Mucosa of rectum (tissue), 2 donors: ENCODE measurements around the gene SORCS1.

Source experiments
- H3K27ac ChIP-seq, 2 donors: one replicate each; pipeline ENCODE4 v1.7.0; 2013; ENCODE audit warnings: inconsistent platforms in 2 of 2, low read depth in 2 of 2, low read length in 2 of 2
- H3K27me3 ChIP-seq, 2 donors: one replicate each; pipeline ENCODE4 v1.7.0; 2013; ENCODE audit warnings: low read length in 2 of 2; ENCODE audit not compliant: control insufficient read depth in 2 of 2, insufficient read depth in 2 of 2
- H3K36me3 ChIP-seq, 2 donors: one replicate each; pipeline ENCODE4 v1.7.0; 2013; ENCODE audit warnings: low read length in 2 of 2; ENCODE audit not compliant: control insufficient read depth in 2 of 2, insufficient read depth in 2 of 2
- H3K4me1 ChIP-seq, 2 donors: one replicate each; pipeline ENCODE4 v1.7.0; 2013; ENCODE audit warnings: low read length in 2 of 2, mild to moderate bottlenecking in 1 of 2; ENCODE audit not compliant: control insufficient read depth in 2 of 2, insufficient read depth in 2 of 2
- H3K4me3 ChIP-seq, 2 donors: one replicate each; pipeline ENCODE4 v1.7.0; 2013; ENCODE audit warnings: low read length in 2 of 2
- H3K9ac ChIP-seq, 2 donors: one replicate each; pipeline ENCODE4 v1.7.0; 2013; ENCODE audit warnings: low read length in 2 of 2, low read depth in 1 of 2, mild to moderate bottlenecking in 1 of 2
- H3K9me3 ChIP-seq, 2 donors: one replicate each; pipeline ENCODE4 v1.7.0; 2013; ENCODE audit warnings: low read length in 2 of 2; ENCODE audit not compliant: control insufficient read depth in 2 of 2
- donor health status: healthy.
- donor health status: Normal muscosa, but diverticular disease.

The SORCS1 gene

DNA sequence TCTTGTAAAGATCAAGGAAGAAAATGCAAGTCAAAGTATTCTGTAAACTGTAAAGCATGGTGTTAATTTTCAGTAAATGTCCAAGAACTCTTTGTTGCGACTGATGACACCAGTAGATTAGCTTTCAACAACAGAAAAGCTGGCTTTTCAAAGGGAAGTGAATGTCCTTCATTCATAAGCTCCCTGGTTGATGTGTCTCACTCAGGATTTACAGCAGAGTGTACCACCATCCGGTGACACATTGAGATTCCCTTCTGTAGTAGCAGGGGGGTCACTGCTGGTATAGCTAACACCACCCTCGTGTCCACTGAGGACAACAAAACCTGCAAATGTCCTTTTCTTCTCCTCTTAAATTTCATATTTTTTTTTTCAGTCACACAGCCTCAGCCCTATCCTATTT lies 253.4 kb downstream of the SORCS1 start:
- Histone ChIP-seq H3K36me3 (no peaks in the 10 kb centered on the region), H3K9me3 (no peaks in the 10 kb centered on the region), H3K27me3 (no peaks in the 10 kb centered on the region), H3K4me3 (no peak overlapping the region), H3K9ac (no peak overlapping the region), H3K4me1 (no peaks in the 10 kb centered on the region), H3K27ac (no peak overlapping the region)

DNA sequence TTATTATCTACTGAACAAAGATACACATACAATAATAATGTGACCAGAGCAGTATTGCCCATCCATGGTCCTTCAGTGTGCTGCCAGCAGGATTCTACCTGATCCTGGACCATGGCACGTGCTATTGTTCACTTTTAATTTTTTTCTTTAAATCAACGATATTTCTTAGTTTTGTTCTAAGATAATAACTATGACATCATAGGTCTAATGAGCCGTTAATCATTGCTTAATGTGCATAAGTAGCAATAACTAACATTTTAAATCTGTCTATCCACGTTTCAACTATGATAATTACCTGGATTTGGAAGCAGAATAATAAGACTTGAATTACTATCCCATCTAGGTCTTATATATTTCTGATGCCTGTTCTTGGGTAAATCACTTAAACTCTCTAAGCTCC lies 253.8 kb downstream of the SORCS1 start:
- no peaks in the 10 kb centered on the region for H3K27me3 ChIP-seq
- no peaks in the 10 kb centered on the region for H3K4me1 ChIP-seq
- no peak overlapping the region for H3K9ac ChIP-seq
- H3K36me3 ChIP-seq = no peaks in the 10 kb centered on the region
- no peaks in the 10 kb centered on the region for H3K9me3 ChIP-seq
- H3K4me3 ChIP-seq = no peak overlapping the region
- no peak overlapping the region for H3K27ac ChIP-seq

DNA sequence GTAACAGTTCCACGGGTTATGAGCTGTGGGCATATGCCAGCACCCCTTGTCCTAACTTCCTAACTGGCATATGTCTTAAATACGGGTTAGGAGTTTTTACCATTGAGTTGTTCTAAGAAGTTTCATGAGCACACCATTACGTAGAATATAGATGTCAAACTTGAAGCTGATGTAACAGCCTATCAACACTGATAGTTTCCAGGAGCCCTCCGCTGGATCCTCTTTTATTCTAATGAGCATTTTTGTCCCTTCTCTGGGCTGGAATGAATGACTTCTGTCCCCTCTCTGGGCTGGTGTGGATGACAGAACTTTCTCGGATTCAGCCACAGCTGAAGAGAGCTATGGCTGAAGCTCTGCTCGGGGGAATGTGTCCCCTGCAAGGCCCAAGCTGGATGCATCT lies 256.3 kb downstream of the SORCS1 start:
- Histone ChIP-seq H3K36me3 (no peaks in the 10 kb centered on the region), H3K9ac (no peak overlapping the region), H3K4me3 (no peak overlapping the region), H3K27ac (no peak overlapping the region), H3K4me1 (no peaks in the 10 kb centered on the region), H3K9me3 (no peaks in the 10 kb centered on the region), H3K27me3 (no peaks in the 10 kb centered on the region)

DNA sequence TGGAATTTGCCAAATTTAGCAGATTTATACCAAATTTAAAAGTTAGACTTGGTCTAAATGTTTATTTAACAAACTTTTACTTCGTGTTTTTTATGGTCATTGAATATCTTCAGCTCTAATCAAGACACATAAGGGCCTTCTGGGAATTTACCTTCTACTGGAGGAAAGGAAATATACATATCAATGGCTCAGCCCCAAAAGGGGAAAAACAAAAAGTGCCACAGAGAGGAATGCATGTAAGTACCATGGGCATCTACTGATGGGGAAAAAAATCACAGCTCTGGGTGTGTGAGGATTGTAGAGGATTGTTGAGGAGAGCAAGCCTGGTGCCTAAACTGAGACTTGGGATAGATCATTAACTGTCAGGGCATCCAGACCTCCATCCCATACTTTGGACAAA lies 260.3 kb downstream of the SORCS1 start:
- Histone ChIP-seq H3K9me3 (no peaks in the 10 kb centered on the region), H3K9ac (no peak overlapping the region), H3K36me3 (no peaks in the 10 kb centered on the region), H3K4me3 (no peak overlapping the region), H3K27me3 (no peaks in the 10 kb centered on the region), H3K27ac (no peak overlapping the region), H3K4me1 (no peaks in the 10 kb centered on the region)

DNA sequence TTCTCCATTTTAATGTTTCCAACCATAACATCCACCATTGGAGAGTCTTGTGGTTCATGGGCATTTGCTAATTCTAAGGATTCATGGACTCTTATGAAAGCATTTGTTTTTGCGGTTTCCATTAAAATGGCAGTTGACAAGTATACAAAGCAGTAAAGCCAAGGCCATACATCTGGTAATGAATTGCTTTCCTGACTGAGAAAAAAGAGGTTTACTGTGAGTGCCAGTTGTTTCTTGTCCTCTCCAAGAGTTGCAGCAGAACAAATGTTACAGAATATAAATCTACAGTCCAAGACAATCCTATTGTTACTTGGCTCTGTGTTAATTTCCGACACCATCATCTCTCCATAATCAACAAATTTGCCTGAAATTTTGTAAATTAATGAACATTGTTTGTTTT lies 261.3 kb downstream of the SORCS1 start:
- Histone ChIP-seq H3K27me3 (no peaks in the 10 kb centered on the region), H3K4me1 (no peaks in the 10 kb centered on the region), H3K4me3 (no peak overlapping the region), H3K36me3 (no peaks in the 10 kb centered on the region), H3K9me3 (no peaks in the 10 kb centered on the region), H3K9ac (no peak overlapping the region), H3K27ac (no peak overlapping the region)

DNA sequence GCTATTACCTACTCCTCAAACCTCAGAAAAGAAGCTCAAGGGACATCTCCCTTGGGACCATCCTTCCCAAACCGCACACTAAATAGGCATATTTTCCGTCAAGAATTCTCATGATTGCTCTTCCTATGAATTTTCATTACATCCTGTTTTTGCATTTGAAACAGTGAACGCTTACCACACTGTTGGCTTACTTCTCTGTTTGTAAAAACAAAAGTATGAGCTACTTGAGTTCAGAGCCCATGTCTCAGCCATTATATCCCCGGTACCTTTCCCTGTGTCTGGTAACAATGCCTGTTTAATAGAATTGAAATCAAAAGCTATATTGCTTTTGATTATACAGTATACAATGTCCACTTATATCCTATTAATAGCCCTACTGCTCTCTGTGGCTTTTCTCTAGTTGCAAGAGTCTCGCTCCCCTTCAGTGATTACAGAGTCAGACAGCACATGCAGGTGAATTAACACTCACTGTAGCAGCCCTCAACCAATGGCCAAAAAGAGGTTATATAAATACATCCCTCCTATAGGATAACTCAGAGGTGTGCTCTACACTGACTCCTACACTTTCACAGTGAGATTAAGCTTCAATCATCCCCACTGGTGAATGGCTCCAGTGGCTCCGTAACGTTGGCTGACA lies 264.4 kb downstream of the SORCS1 start:
- no peaks in the 10 kb centered on the region for H3K36me3 ChIP-seq

DNA sequence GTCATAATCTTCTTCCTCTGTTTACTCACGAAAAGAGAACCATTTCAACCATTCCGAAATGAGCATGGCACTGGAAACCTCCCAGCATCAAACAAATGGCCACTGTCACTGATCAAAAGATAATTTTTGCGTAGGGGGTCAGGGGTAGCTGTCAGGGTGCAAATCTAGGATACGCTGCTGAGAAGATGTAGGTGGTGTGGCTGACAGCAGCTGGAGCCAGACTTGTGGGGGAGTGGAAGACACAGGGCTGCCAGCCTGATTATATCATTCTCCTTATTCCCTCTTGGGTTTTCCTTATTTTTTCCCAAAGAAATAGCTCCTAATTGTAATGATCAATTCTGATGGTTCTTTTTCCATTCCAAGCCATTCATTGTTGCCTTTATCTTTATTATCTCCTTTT lies 266.1 kb downstream of the SORCS1 start:
- Histone ChIP-seq H3K4me1 (no peaks in the 10 kb centered on the region), H3K9me3 (no peaks in the 10 kb centered on the region), H3K4me3 (no peak overlapping the region), H3K27me3 (no peaks in the 10 kb centered on the region), H3K27ac (no peak overlapping the region), H3K36me3 (no peaks in the 10 kb centered on the region), H3K9ac (no peak overlapping the region)

More for the DNA sequence above, 264.4 kb downstream of the SORCS1 start:
- no peak overlapping the region for H3K4me3 ChIP-seq
- no peaks in the 10 kb centered on the region for H3K9me3 ChIP-seq
- H3K9ac ChIP-seq = no peak overlapping the region
- H3K27me3 ChIP-seq = no peaks in the 10 kb centered on the region
- H3K4me1 ChIP-seq = no peaks in the 10 kb centered on the region
- no peak overlapping the region for H3K27ac ChIP-seq

DNA sequence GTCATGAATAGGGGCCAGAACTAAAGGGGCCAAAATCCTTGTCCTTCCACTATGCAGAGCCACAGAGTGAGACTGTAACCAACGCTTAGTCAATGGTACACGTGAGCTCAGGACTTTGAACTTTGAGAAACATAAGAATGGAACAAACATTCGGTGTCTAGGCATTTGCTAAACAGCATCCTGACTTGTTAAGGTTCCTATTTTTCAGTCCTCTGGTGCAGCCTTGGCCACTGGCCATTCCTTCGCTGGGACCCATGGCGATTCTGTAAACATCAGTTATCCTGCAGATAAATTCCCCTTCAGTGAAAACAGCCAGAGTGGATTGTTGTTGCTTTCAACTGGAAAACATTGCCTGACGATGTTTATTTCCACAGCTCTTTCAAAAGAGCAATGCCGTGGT lies 266.8 kb downstream of the SORCS1 start:
- Histone ChIP-seq H3K36me3 (no peaks in the 10 kb centered on the region), H3K27ac (no peak overlapping the region), H3K9ac (no peak overlapping the region), H3K4me1 (no peaks in the 10 kb centered on the region), H3K27me3 (no peaks in the 10 kb centered on the region), H3K9me3 (no peaks in the 10 kb centered on the region), H3K4me3 (no peak overlapping the region)

DNA sequence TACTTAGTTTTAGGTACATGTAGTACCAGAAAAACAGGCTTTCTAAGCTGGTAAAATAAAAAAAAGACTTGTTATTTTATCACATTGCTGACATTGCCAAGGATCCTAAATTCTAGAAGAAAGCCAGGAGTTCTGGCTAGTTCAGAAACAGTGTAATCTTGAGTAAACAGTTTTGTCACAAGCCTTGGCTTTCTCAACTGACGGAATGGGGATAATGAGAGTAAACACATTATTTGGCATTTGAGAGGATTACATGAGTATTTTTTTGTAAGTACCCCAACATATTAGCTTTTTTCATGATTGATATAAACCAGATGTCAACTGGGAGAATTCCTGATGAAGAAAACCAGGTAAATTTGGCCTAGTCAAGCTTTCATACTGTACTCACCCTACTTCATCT lies 269.8 kb downstream of the SORCS1 start:
- Histone ChIP-seq H3K36me3 (no peaks in the 10 kb centered on the region), H3K4me3 (no peak overlapping the region), H3K4me1 (no peaks in the 10 kb centered on the region), H3K9me3 (no peaks in the 10 kb centered on the region), H3K27ac (peak overlapping the region in 1 of 2 donors; percentile 7), H3K27me3 (no peaks in the 10 kb centered on the region), H3K9ac (no peak overlapping the region)

DNA sequence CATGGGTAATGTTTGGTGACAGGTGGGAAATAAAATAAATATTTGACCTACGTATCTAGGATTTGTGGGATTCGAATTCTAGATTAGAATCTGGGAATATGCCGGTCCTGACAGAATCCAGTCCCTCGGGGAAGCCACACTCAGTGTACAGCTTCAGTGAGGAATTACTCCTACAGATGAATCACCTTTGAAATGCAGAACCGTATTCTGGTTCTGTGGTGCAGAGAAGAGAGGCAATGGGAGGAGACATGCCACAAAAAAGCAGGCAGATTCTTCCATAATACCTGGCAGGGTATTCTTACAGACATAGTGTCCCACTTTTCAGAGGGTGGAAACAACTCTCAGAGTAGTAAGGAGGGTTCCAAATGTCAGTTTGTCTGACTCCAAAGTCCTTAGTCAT lies 286.9 kb downstream of the SORCS1 start:
- Histone ChIP-seq H3K27ac (no peak overlapping the region), H3K4me3 (no peak overlapping the region), H3K9ac (no peak overlapping the region), H3K9me3 (no peaks in the 10 kb centered on the region), H3K27me3 (no peaks in the 10 kb centered on the region), H3K4me1 (no peaks in the 10 kb centered on the region), H3K36me3 (no peaks in the 10 kb centered on the region)

DNA sequence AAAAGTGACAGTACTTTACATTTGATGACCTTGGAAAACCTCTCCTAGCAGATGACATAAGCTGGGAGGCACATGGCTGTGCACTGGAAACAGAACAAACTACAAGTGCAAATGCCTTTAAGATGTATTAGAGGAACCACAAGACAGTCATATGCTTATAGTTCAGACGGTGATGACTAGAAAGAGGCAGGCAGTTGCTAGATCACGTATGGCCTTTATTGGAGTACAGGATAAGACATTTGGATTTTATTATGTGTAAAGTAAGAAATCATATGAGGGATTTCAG lies 290.0 kb downstream of the SORCS1 start:
- H3K4me1 ChIP-seq = no peaks in the 10 kb centered on the region
- H3K9me3 ChIP-seq = no peaks in the 10 kb centered on the region
- no peaks in the 10 kb centered on the region for H3K36me3 ChIP-seq
- H3K9ac ChIP-seq = no peak overlapping the region
- H3K27me3 ChIP-seq = no peaks in the 10 kb centered on the region
- H3K27ac ChIP-seq = no peak overlapping the region
- H3K4me3 ChIP-seq = no peak overlapping the region
